ENCODE results near the gene SRGN. TPM values are rescaled to one million over a fixed set of nuclear protein-coding genes. Genes with fewer than 3 reads are reported as not detected.
A peak's percentile ranks its signal among the peaks of the same experiment; 100 is the strongest.

The SRGN gene
- total and polyA plus RNA-seq, 2 of the 13 experiments (the other 11 are each of a cell fraction or from before 2014, with no cell fraction given): 0.09 TPM; not detected in 1

DNA sequence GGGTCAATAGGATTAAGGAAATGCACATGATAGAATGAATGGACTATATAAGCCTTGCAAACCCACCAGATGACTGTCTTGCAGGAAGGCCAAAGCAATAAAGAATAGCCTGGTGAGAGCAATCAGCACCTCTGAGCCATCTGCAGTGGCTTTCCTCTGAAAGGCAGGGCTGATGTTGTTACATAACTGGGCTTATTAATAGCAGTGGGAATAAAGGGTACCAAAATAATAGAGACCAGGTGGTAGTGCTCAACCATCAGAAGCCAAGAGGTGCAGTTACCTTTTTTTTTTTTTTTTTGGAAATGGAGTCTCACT is 19.2 kb downstream of the SRGN start (continued):
- TF ChIP-seq, protein P1, sequence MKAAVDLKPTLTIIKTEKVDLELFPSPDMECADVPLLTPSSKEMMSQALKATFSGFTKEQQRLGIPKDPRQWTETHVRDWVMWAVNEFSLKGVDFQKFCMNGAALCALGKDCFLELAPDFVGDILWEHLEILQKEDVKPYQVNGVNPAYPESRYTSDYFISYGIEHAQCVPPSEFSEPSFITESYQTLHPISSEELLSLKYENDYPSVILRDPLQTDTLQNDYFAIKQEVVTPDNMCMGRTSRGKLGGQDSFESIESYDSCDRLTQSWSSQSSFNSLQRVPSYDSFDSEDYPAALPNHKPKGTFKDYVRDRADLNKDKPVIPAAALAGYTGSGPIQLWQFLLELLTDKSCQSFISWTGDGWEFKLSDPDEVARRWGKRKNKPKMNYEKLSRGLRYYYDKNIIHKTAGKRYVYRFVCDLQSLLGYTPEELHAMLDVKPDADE (CRISPR knock-in tag; IDR thresholded peaks at IDR 0.05): no peak
- TF ChIP-seq ZNF251 (CRISPR knock-in tag; IDR thresholded peaks at IDR 0.05): no peak
- TF ChIP-seq, protein P2, sequence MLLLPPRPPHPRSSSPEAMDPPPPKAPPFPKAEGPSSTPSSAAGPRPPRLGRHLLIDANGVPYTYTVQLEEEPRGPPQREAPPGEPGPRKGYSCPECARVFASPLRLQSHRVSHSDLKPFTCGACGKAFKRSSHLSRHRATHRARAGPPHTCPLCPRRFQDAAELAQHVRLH (CRISPR knock-in tag; IDR thresholded peaks at IDR 0.05; ENCODE audit: borderline replicate concordance, low read depth): no peak
- TF ChIP-seq ATM (IDR thresholded peaks at IDR 0.05; ENCODE audit: borderline replicate concordance): no peak
- no peak for TF ChIP-seq YEATS2 (CRISPR knock-in tag; IDR thresholded peaks at IDR 0.05; ENCODE audit: borderline replicate concordance)

DNA sequence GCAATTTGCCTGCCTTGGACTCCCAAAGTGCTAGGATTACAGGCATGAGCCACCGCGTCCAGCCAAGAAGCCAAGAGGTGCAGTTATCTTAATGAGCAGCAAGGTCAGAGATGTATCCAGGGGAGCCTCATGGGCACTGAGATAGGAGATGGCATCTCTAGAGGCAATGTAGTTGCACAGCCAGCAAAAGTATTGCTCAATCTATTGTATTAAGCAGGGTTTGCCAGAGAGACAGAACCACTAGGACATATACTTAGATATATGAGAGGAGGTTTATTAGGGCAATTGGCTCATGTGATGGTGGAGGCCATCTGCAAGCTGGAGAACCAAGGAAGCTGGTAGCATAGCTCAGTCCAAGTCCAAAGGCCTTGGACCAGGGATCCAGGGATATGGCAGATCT is 19.8 kb downstream of the SRGN start:
- no peaks in the 10 kb centered on the region for H4K20me1 ChIP-seq (ENCODE audit: insufficient read depth, low read length)
- ATAC-seq (no peak), FAIRE-seq (no peak), DNase-seq (ENCODE audit: low spot score) (no peak)
- no peaks in the 10 kb centered on the region for H3K4me1 ChIP-seq (ENCODE audit: insufficient read depth, low read length)
- no peaks in the 10 kb centered on the region for H3K36me3 ChIP-seq (replicated peaks in 1 of 2; ENCODE audit: control insufficient read depth in 1 of 2, insufficient read depth in 2 of 2, low read length in 2 of 2)
- BruUV-seq (replicated peaks): no TSS peak
- TF ChIP-seq CEBPB (IDR thresholded peaks at IDR 0.05; ENCODE audit: borderline replicate concordance, low read depth, low read length): peak; percentile 63; the same call in 1 of the 2 replicates
- TF ChIP-seq ZSCAN25 (CRISPR knock-in tag; IDR thresholded peaks at IDR 0.05): no peak
- no peaks in the 10 kb centered on the region for H3K79me2 ChIP-seq (ENCODE audit: insufficient read depth, low read length)
- POLR2A ChIA-PET: no interaction called here
- intact Hi-C loops (cut with micrococcal nuclease; ENCODE audit: unreplicated experiment): no loop called here
- H3K9me3 ChIP-seq (ENCODE audit: low read length): no peaks in the 10 kb centered on the region
- no peak overlapping the region for H2AFZ ChIP-seq (ENCODE audit: low read length)
- H3K27ac ChIP-seq (ENCODE audit: extremely low read length, insufficient read depth, low read length): no peak overlapping the region
- in situ Hi-C loops (cut with HindIII; ENCODE audit: extremely low pct_ligation_motif_present, low pct_unique_long_range_greater_than_20kb): no loop called here
- WGBS (ENCODE audit: low lambda C conversion rate): 100% methylated on average over 2 of the region's 2 CpGs
- no peak overlapping the region for H3K4me2 ChIP-seq (ENCODE audit: low read depth, low read length)
- no peak overlapping the region for H3K4me3 ChIP-seq (replicated peaks in 1 of 3; ENCODE audit: insufficient read depth in 1 of 3, low read depth in 2 of 3, low read length in 3 of 3)
- CTCF ChIA-PET (ENCODE audit: low intra/inter-chr PET ratio, low total read pairs): no interaction called here
- H3K27me3 ChIP-seq (ENCODE audit: control insufficient read depth in 1 of 2, insufficient read depth in 2 of 2, low read length in 2 of 2): 0 out of 5 replicates have a peak, but pooled peaks cover 0 to 2% of the 10 kb centered on the region in 2 experiments
- no peak overlapping the region for H3K9ac ChIP-seq (ENCODE audit: insufficient read depth, low read depth, low read length)
